ENCODE data around the gene POLR2I. TPM values are rescaled to one million over a fixed set of nuclear protein-coding genes. Genes with fewer than 3 reads are reported as not detected.

The POLR2I gene
- total RNA-seq, 5 donors from 2014 or later (not counting 1 experiment from before 2014, with no cell fraction given), result 27.4 to 54.8 (median 50.7) TPM

- Histone ChIP-seq H3K4me1 (ENCODE audit: control insufficient read depth in 1 of 2, extremely low read depth in 1 of 2, insufficient read depth in 2 of 2, low read length in 2 of 2) (no peaks in the 10 kb centered on the region), H3K36me3 (ENCODE audit: control insufficient read depth in 2 of 2, extremely low read depth in 1 of 2, insufficient read depth in 1 of 2, low read length in 1 of 2) (peaks cover 6 to 39% of the 10 kb centered on the region in 2 donors), H3K27me3 (replicated peaks in 1 of 2; ENCODE audit: control insufficient read depth in 2 of 2, extremely low read depth in 1 of 2, insufficient read depth in 2 of 2, low read length in 1 of 2) (no peaks in the 10 kb centered on the region), H3K4me3 (ENCODE audit: control insufficient read depth in 1 of 2, extremely low read depth in 1 of 2, low read length in 1 of 2) (no peak overlapping the region), H3K9me3 (no peaks in the 10 kb centered on the region), H3K27ac (ENCODE audit: low read length) (no peak overlapping the region)
- Mint-ChIP-seq H3K9me3 (no peaks in the 10 kb centered on the region), H3K36me3 (peaks cover 28% of the 10 kb centered on the region), H3K4me1 (peaks cover 0 to 3% (median 0%) of the 10 kb centered on the region in 3 donors), H3K27me3 (no peaks in the 10 kb centered on the region), H3K4me3 (no peak overlapping the region), H3K27ac (no peak overlapping the region)
- no peak for ATAC-seq (replicated peaks in 1 of 4)
- CTCF ChIA-PET, result no interaction called here
- POLR2A ChIA-PET, result no interaction called here
- DNase-seq, result no peak
- WGBS (ENCODE audit: insufficient coverage), result 94% methylated on average over 15 of the region's 16 CpGs
Measured at GRCh38 chr19:36152019-36152351, 37.3 kb upstream of the POLR2I start.

DNA sequence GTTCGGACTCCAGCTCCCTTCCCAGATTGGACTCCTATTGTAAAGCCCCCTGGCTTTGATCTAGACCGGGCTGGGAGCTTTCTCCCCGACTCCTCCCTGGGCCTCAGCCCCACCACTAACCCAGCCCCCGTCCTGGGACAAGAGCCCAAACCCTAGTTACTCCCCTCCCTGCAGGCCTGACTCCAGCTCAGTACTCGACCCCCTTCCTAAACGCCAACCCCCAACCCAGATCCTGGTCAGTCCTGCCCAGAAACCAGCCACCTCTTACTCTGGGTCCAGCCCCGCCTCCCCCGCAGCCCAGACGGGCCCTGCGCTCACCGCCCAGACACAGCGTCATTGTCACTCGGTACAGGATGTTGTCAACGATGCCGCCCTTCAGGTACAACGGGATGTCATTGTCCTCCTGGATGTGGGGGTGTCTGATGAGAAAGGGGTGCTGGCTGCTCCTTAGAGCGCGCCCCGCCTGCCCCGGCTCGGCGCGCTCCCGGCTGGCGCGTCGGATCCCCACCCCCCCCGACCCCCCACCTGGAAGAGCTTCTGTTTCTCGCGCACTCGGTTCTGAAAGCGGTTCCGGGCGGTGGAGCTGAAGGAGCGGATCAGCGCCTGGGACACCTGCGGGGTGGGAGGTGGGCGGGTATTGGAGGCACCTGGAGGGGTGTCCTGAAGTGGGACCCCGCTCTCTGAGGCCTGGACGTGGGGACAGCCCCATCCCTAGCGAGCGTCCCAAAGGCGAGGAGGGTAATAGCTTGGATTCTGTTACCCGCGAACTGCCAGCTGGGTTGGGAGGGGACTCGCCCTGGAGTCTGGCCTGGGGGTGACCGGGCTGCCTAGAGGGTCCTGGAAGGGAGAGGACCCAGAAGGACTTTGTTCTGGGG is 36.7 kb upstream of the POLR2I start:
- ChIA-PET POLR2A (interaction anchor here in 1 of 2 donors (0.6 kb wide), 1 partner anchor 68 kb away, joined by 3 read pairs; no protein-coding TSS in a partner anchor), CTCF (interaction anchor here in 1 of 2 donors (0.6 kb wide), 1 partner anchor 189 kb away, joined by 7 read pairs; no protein-coding TSS in a partner anchor)
- WGBS (ENCODE audit: insufficient coverage), result 97% methylated on average over 16 of the region's 47 CpGs

DNA sequence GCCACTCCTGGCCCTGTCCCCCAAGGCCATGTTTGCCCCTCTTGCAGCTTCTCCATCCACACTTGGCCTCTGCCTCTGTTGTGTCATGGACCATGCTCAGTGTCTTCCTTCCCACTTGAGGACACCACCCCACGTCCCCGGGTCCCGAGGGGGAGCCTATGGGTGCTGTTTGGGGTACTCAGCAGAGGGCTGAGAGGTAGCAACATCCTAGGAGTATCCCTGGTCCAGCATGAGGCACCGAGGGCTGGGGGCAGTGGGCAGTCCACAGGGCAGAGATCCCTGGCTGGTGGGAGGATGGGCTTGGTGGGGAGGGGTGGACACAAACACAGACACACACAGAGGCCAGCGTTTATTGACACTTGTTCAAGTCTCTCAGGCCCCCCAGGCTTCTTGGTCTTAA is 35.9 kb upstream of the POLR2I start:
- ChIA-PET POLR2A (interaction anchor here in 1 of 2 donors (0.6 kb wide), 1 partner anchor 67 kb away, joined by 3 read pairs; no protein-coding TSS in a partner anchor), CTCF (interaction anchor here in 1 of 2 donors (0.5 kb wide), 1 partner anchor 47 kb away, joined by 3 read pairs; no protein-coding TSS in a partner anchor)
- H3K36me3 ChIP-seq (ENCODE audit: control insufficient read depth in 2 of 2, extremely low read depth in 1 of 2, insufficient read depth in 1 of 2, low read length in 1 of 2), result peaks cover 12 to 53% of the 10 kb centered on the region in 2 donors
- 100% methylated on average over 1 of the region's 5 CpGs for WGBS (ENCODE audit: insufficient coverage)
- no peaks in the 10 kb centered on the region for H3K27me3 ChIP-seq (replicated peaks in 1 of 2; ENCODE audit: control insufficient read depth in 2 of 2, extremely low read depth in 1 of 2, insufficient read depth in 2 of 2, low read length in 1 of 2)
- H3K27me3 Mint-ChIP-seq, result no peaks in the 10 kb centered on the region
- H3K4me1 Mint-ChIP-seq, result peaks cover 0 to 3% (median 0%) of the 10 kb centered on the region in 3 donors
- no peaks in the 10 kb centered on the region for H3K4me1 ChIP-seq (ENCODE audit: control insufficient read depth in 1 of 2, extremely low read depth in 1 of 2, insufficient read depth in 2 of 2, low read length in 2 of 2)
- no peak for DNase-seq
- H3K9me3 ChIP-seq, result no peaks in the 10 kb centered on the region
- no peaks in the 10 kb centered on the region for H3K9me3 Mint-ChIP-seq
- no peak for ATAC-seq (replicated peaks in 1 of 4)
- H3K4me3 ChIP-seq (ENCODE audit: control insufficient read depth in 1 of 2, extremely low read depth in 1 of 2, low read length in 1 of 2), result no peak overlapping the region
- no peak overlapping the region for H3K4me3 Mint-ChIP-seq
- H3K27ac ChIP-seq (ENCODE audit: low read length), result no peak overlapping the region
- no peak overlapping the region for H3K27ac Mint-ChIP-seq
- peaks cover 40% of the 10 kb centered on the region for H3K36me3 Mint-ChIP-seq

More for the DNA sequence above, 36.7 kb upstream of the POLR2I start:
- no peaks in the 10 kb centered on the region for H3K9me3 ChIP-seq
- no peaks in the 10 kb centered on the region for H3K4me1 ChIP-seq (ENCODE audit: control insufficient read depth in 1 of 2, extremely low read depth in 1 of 2, insufficient read depth in 2 of 2, low read length in 2 of 2)
- H3K27me3 ChIP-seq (replicated peaks in 1 of 2; ENCODE audit: control insufficient read depth in 2 of 2, extremely low read depth in 1 of 2, insufficient read depth in 2 of 2, low read length in 1 of 2), result no peaks in the 10 kb centered on the region
- ATAC-seq (replicated peaks in 1 of 4) (no peak), DNase-seq (no peak)
- no peaks in the 10 kb centered on the region for H3K27me3 Mint-ChIP-seq
- H3K27ac Mint-ChIP-seq, result no peak overlapping the region
- H3K4me1 Mint-ChIP-seq, result peaks cover 0 to 3% (median 0%) of the 10 kb centered on the region in 3 donors
- H3K4me3 Mint-ChIP-seq, result no peak overlapping the region
- peaks cover 32% of the 10 kb centered on the region for H3K36me3 Mint-ChIP-seq
- H3K27ac ChIP-seq (ENCODE audit: low read length), result no peak overlapping the region
- H3K4me3 ChIP-seq (ENCODE audit: control insufficient read depth in 1 of 2, extremely low read depth in 1 of 2, low read length in 1 of 2), result no peak overlapping the region
- H3K36me3 ChIP-seq (ENCODE audit: control insufficient read depth in 2 of 2, extremely low read depth in 1 of 2, insufficient read depth in 1 of 2, low read length in 1 of 2), result peaks cover 12 to 46% of the 10 kb centered on the region in 2 donors
- H3K9me3 Mint-ChIP-seq, result no peaks in the 10 kb centered on the region

- no peak overlapping the region for H3K27ac ChIP-seq (ENCODE audit: low read length)
- H3K4me1 ChIP-seq (ENCODE audit: control insufficient read depth in 1 of 2, extremely low read depth in 1 of 2, insufficient read depth in 2 of 2, low read length in 2 of 2), result no peaks in the 10 kb centered on the region
- no peak overlapping the region for H3K4me3 Mint-ChIP-seq
- no peaks in the 10 kb centered on the region for H3K9me3 ChIP-seq
- POLR2A ChIA-PET, result no interaction called here
- H3K36me3 Mint-ChIP-seq, result peaks cover 41% of the 10 kb centered on the region
- 96% methylated on average over 7 of the region's 13 CpGs for WGBS (ENCODE audit: insufficient coverage)
- CTCF ChIA-PET, result interaction anchor here in 1 of 2 donors (0.5 to 0.6 kb wide), 2 partner anchors 47 to 75 kb away, joined by 3 read pairs; no protein-coding TSS in a partner anchor
- DNase-seq (no peak), ATAC-seq (replicated peaks in 1 of 4) (no peak)
- H3K27me3 Mint-ChIP-seq, result no peaks in the 10 kb centered on the region
- peaks cover 12 to 61% of the 10 kb centered on the region in 2 donors for H3K36me3 ChIP-seq (ENCODE audit: control insufficient read depth in 2 of 2, extremely low read depth in 1 of 2, insufficient read depth in 1 of 2, low read length in 1 of 2)
- peaks cover 0 to 3% (median 0%) of the 10 kb centered on the region in 3 donors for H3K4me1 Mint-ChIP-seq
- H3K9me3 Mint-ChIP-seq, result no peaks in the 10 kb centered on the region
- H3K27ac Mint-ChIP-seq, result no peak overlapping the region
- no peak overlapping the region for H3K4me3 ChIP-seq (ENCODE audit: control insufficient read depth in 1 of 2, extremely low read depth in 1 of 2, low read length in 1 of 2)
- no peaks in the 10 kb centered on the region for H3K27me3 ChIP-seq (replicated peaks in 1 of 2; ENCODE audit: control insufficient read depth in 2 of 2, extremely low read depth in 1 of 2, insufficient read depth in 2 of 2, low read length in 1 of 2)
Measured at GRCh38 chr19:36149673-36150406, 35.2 kb upstream of the POLR2I start.

GRCh38 chr19:36144624-36145023 is 29.9 kb upstream of the POLR2I start:
- Histone ChIP-seq H3K27me3 (replicated peaks in 1 of 2; ENCODE audit: control insufficient read depth in 2 of 2, extremely low read depth in 1 of 2, insufficient read depth in 2 of 2, low read length in 1 of 2) (no peaks in the 10 kb centered on the region), H3K27ac (ENCODE audit: low read length) (no peak overlapping the region), H3K9me3 (no peaks in the 10 kb centered on the region), H3K4me3 (ENCODE audit: control insufficient read depth in 1 of 2, extremely low read depth in 1 of 2, low read length in 1 of 2) (no peak overlapping the region), H3K36me3 (ENCODE audit: control insufficient read depth in 2 of 2, extremely low read depth in 1 of 2, insufficient read depth in 1 of 2, low read length in 1 of 2) (peaks cover 15 to 66% of the 10 kb centered on the region in 2 donors), H3K4me1 (ENCODE audit: control insufficient read depth in 1 of 2, extremely low read depth in 1 of 2, insufficient read depth in 2 of 2, low read length in 2 of 2) (peaks cover 0 to 15% of the 10 kb centered on the region in 2 experiments)
- no peak overlapping the region for H3K4me3 Mint-ChIP-seq
- no peaks in the 10 kb centered on the region for H3K27me3 Mint-ChIP-seq
- ChIA-PET POLR2A (interaction anchor here in 1 of 2 donors (0.6 kb wide), 1 partner anchor 16 kb away, joined by 3 read pairs; no protein-coding TSS in a partner anchor), CTCF (interaction anchor here in 1 of 2 donors (0.7 kb wide), 1 partner anchor 16 kb away, joined by 4 read pairs; no protein-coding TSS in a partner anchor)
- no peak overlapping the region for H3K27ac Mint-ChIP-seq
- WGBS (ENCODE audit: insufficient coverage), result 100% methylated on average over 5 of the region's 6 CpGs
- peaks cover 12 to 18% (median 13%) of the 10 kb centered on the region in 3 donors for H3K4me1 Mint-ChIP-seq
- no peak for DNase-seq
- no peak for ATAC-seq (replicated peaks in 1 of 4)
- peaks cover 47% of the 10 kb centered on the region for H3K36me3 Mint-ChIP-seq
- H3K9me3 Mint-ChIP-seq, result no peaks in the 10 kb centered on the region

DNA sequence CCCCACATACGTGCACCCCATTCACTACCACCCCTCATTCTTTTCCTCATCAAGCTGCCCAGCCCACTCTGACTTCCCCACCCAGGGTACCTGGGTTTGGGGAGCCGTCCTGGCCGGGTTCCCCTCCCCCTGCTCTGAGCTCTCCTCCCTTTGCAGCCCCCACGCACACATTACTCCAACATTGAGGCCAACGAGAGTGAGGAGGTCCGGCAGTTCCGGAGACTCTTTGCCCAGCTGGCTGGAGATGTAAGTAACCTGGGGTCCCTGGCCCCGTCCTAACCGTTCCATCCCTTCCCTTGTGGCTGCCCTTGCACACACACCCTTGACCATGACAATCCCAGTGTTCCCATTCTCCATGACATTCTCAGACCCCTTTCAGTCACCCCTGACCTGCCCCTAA is 27.8 kb upstream of the POLR2I start:
- Histone ChIP-seq H3K9me3 (no peaks in the 10 kb centered on the region), H3K27ac (ENCODE audit: low read length) (no peak overlapping the region), H3K4me1 (ENCODE audit: control insufficient read depth in 1 of 2, extremely low read depth in 1 of 2, insufficient read depth in 2 of 2, low read length in 2 of 2) (peaks cover 0 to 22% of the 10 kb centered on the region in 2 experiments), H3K27me3 (replicated peaks in 1 of 2; ENCODE audit: control insufficient read depth in 2 of 2, extremely low read depth in 1 of 2, insufficient read depth in 2 of 2, low read length in 1 of 2) (no peaks in the 10 kb centered on the region), H3K36me3 (ENCODE audit: control insufficient read depth in 2 of 2, extremely low read depth in 1 of 2, insufficient read depth in 1 of 2, low read length in 1 of 2) (peaks cover 11 to 48% of the 10 kb centered on the region in 2 donors), H3K4me3 (ENCODE audit: control insufficient read depth in 1 of 2, extremely low read depth in 1 of 2, low read length in 1 of 2) (no peak overlapping the region)
- WGBS (ENCODE audit: insufficient coverage), result 94% methylated on average over 9 of the region's 9 CpGs
- no peak for ATAC-seq (replicated peaks in 1 of 4)
- Mint-ChIP-seq H3K27ac (peak overlapping the region; percentile 23 to 52), H3K4me3 (peak overlapping the region in 1 of 3 donors; percentile 22), H3K4me1 (peaks cover 13 to 18% (median 17%) of the 10 kb centered on the region in 3 donors), H3K9me3 (no peaks in the 10 kb centered on the region), H3K36me3 (peaks cover 36% of the 10 kb centered on the region), H3K27me3 (no peaks in the 10 kb centered on the region)
- no peak for DNase-seq
- ChIA-PET CTCF (no interaction called here), POLR2A (no interaction called here)

Measured in T-cell (primary cell).